Heart right ventricle (tissue), 16 donors: ENCODE measurements around the gene RAD51B. TPM values are rescaled to one million over a fixed set of nuclear protein-coding genes. Genes with fewer than 3 reads are reported as not detected.
A peak's percentile ranks its signal among the peaks of the same experiment; 100 is the strongest.
"Not testable (repeated sequence)": the region's sequence is repeated elsewhere in the genome, so short reads cannot be mapped to it uniquely, and the experiment has no call there.

Experiments
- ATAC-seq, 8 donors: fragments of 200-7000 bp; cut with Tn5 transposase; one replicate each; pipeline ENCODE4 v1.9.1; 2020; ENCODE audit warnings: mild to moderate bottlenecking in 8 of 8, moderate library complexity in 8 of 8, moderate number of reproducible peaks in 1 of 8
- DNase-seq, 2 donors: peaks; one replicate each; pipeline ENCODE4 v3.0.0-alpha.2; 2020
- H3K27ac ChIP-seq, 10 donors: fragments of 200-600 bp; sonication (generic) in 2 of 10; one replicate each; pipeline versions ENCODE4 v1.5.0 to v1.8.0; 2020 to 2022; ENCODE audit warnings: mild to moderate bottlenecking in 3 of 10
- H3K27me3 ChIP-seq, 7 donors: fragments of 200-600 bp; one replicate each; pipeline ENCODE4 v1.8.0; 2021 to 2022; ENCODE audit warnings: mild to moderate bottlenecking in 2 of 7
- H3K36me3 ChIP-seq, 9 donors: fragments of 200-600 bp; sonication (generic) in 1 of 9; one replicate each; pipeline versions ENCODE4 v1.5.0 to v1.8.0; 2020 to 2022; ENCODE audit warnings: mild to moderate bottlenecking in 2 of 9
- H3K4me1 ChIP-seq, 9 donors: fragments of 200-600 bp; sonication (generic) in 1 of 9; one replicate each; pipeline versions ENCODE4 v1.5.0 to v1.8.0; 2020 to 2022; ENCODE audit warnings: mild to moderate bottlenecking in 4 of 9
- H3K4me3 ChIP-seq, 10 donors: fragments of 200-600 bp; sonication (generic) in 2 of 10; one replicate each; pipeline versions ENCODE4 v1.5.0 to v1.8.0; 2020 to 2022; ENCODE audit warnings: mild to moderate bottlenecking in 7 of 10, moderate library complexity in 2 of 10
- H3K9me3 ChIP-seq, 11 donors: fragments of 200-600 bp in 10 of 11; sonication (generic) in 2 of 11; one replicate each; pipeline versions ENCODE4 v1.5.0 to v1.8.0; 2013 to 2022; ENCODE audit warnings: mild to moderate bottlenecking in 2 of 11, control low read depth in 1 of 11, moderate library complexity in 1 of 11
- CTCF ChIP-seq, 9 donors: fragments of 200-600 bp; sonication (generic) in 2 of 9; IDR thresholded peaks; one replicate each; pipeline versions ENCODE4 v1.5.0 to v1.8.0; 2021 to 2022; ENCODE audit warnings: antibody characterized with exemption in 9 of 9, mild to moderate bottlenecking in 5 of 9, moderate library complexity in 1 of 9
- WGBS, 2 donors: extraction: QIAGEN DNeasy Blood & Tissue Kit; methylation state at CpG; one replicate each; pipeline ENCODE4 v1.1.7; 2013; ENCODE audit warnings: inconsistent platforms in 1 of 2; 5-methylcytosine and 5-hydroxymethylcytosine counted together
- intact Hi-C, 10 donors: fragments of 100-400 bp; cut with DNase I; formaldehyde crosslinking; loops; one replicate each; pipeline versions ENCODE4 v1.11.1 to v1.14.2; 2022
- polyA plus RNA-seq, 2 donors: library from polyadenylated mRNA; stranded (reverse); fragments of 200-250 nt; gene quantifications; one replicate each; pipeline ENCODE4 v1.2.3, GENCODE V29; 2013
- total RNA-seq, 10 donors: library from RNA; stranded (reverse); fragmentation: NEBNext Ultra II Directional in 3 of 10; extraction: Animal tissue kit (Norgen Biotek cat#: 25700) in 3 of 10; gene quantifications; one replicate each; pipeline versions ENCODE4 v1.2.1 to v1.2.4, GENCODE V29; 2021 to 2023
- donor health status: Arrhythmogenic right ventricular cardiomyopathy.
- donor health status: ischemic (EF 13 %, LVEDD 7.1; RV severe dilation, severe dysfunction).
- donor health status: healthy with polysubstance abuse.
- donor health status: DM: no; HTN: yes; CAD: no.
- donor health status: DM: no; HTN: no; CAD: no.
- donor health status: ischemic (EF 25% LVEDD 6.9; RV normal size, moderate dysfunction).
- donor health status: ischemic (EF 25% LVEDD 5.7; RV mildly dilated, moderate dysfunction).
- donor health status: healthy.
- donor health status: DM: yes; HTN: yes; CAD: no.
- donor health status: Ischemic cardiomyopathy.
- donor health status: ischemic (EF 35%, LVEDD 5.7; RV mildly dilated, moderate dysfunction).
- donor health status: nonischemic (EF 11% LVEDD 7.7; RV severe dilation, severe dysfunction).
- donor health status: DM: yes; HTN: yes; CAD: no.
- donor health status: PGD.
- donor health status: ischemic (EF 29% LVEDD 5.4; RV normal size, mild dysfunction).
- donor health status: nonischemic (EF 23%, LVEDD 6.1; RV moderate dilation, normal function).

Gene RAD51B
- total and polyA plus RNA-seq, 12 donors, result 0.88 to 8.6 (median 3.5) TPM

GRCh38 chr14:68761391-68761790, 941.8 kb downstream of the RAD51B start:
- Histone ChIP-seq H3K4me1 (peaks cover 20 to 86% (median 64%) of the 10 kb centered on the region in 9 donors), H3K9me3 (no peaks in the 10 kb centered on the region), H3K27me3 (no peaks in the 10 kb centered on the region), H3K36me3 (no peaks in the 10 kb centered on the region), H3K27ac (peak overlapping the region in 5 of 10 donors; percentile 11 to 92 (median 77)), H3K4me3 (no peak overlapping the region)
- WGBS, 2 donors, result 82 to 100% methylated on average over 1 of the region's 1 CpG
- DNase-seq (no peak), ATAC-seq (no peak)
- no peak for TF ChIP-seq CTCF (IDR thresholded peaks at IDR 0.05)
- intact Hi-C loops, result no loop called here

- DNase-seq, result peak; percentile 80 to 83
- WGBS, 2 donors, result 22 to 24% methylated on average over 11 of the region's 11 CpGs
- Histone ChIP-seq H3K9me3 (no peaks in the 10 kb centered on the region), H3K4me1 (peaks cover 14 to 69% (median 51%) of the 10 kb centered on the region in 9 donors), H3K27me3 (no peaks in the 10 kb centered on the region), H3K36me3 (no peaks in the 10 kb centered on the region), H3K4me3 (no peak overlapping the region), H3K27ac (peak overlapping the region; percentile 23 to 92 (median 75))
- ATAC-seq, result peak; percentile 88 to 92 (median 90)
- peak in 3 of 9 donors; percentile 14 to 18 (median 17) for TF ChIP-seq CTCF (IDR thresholded peaks at IDR 0.05)
- intact Hi-C loops, result no loop called here
Observed at GRCh38 chr14:68762953-68763764, 943.6 kb downstream of the RAD51B start.

- H3K4me3 ChIP-seq, intact Hi-C loops, ATAC-seq, DNase-seq, H3K36me3 ChIP-seq, H3K27me3 ChIP-seq, H3K9me3 ChIP-seq: not testable (repeated sequence)
- 92% methylated on average over 4 of the region's 4 CpGs for WGBS, 2 donors
- peak overlapping the region; percentile 23 to 92 (median 75) for H3K27ac ChIP-seq
- H3K4me1 ChIP-seq, result peaks cover 11 to 63% (median 44%) of the 10 kb centered on the region in 9 donors
Observed at GRCh38 chr14:68763843-68764242, 944.3 kb downstream of the RAD51B start.

- intact Hi-C loops, result no loop called here
- TF ChIP-seq CTCF (IDR thresholded peaks at IDR 0.05), result no peak
- Histone ChIP-seq H3K4me3 (no peak overlapping the region), H3K27me3 (no peaks in the 10 kb centered on the region), H3K4me1 (peaks cover 11 to 51% (median 38%) of the 10 kb centered on the region in 9 donors), H3K36me3 (no peaks in the 10 kb centered on the region), H3K27ac (no peak overlapping the region), H3K9me3 (no peaks in the 10 kb centered on the region)
- no peak for ATAC-seq
- no peak for DNase-seq
- WGBS, 2 donors, result 75 to 86% methylated on average over 7 of the region's 7 CpGs
Observed at GRCh38 chr14:68766299-68767247, 947.0 kb downstream of the RAD51B start.
